Stomach (tissue), 4 donors: ENCODE results near the gene DOCK9.

Experiments
- CTCF ChIP-seq, 7 experiments: fragments of 450-650 bp in 4 of 7; fragments of 200-600 bp in 3 of 7; sonication (generic) in 3 of 7; IDR thresholded peaks; one replicate each; pipeline ENCODE4 v1.5.1; 2016 to 2019; ENCODE audit warnings: antibody characterized with exemption in 7 of 7, control low read depth in 2 of 7, mild to moderate bottlenecking in 1 of 7
- EP300 ChIP-seq: sonication (generic); formaldehyde crosslinking; IDR thresholded peaks from one replicate; pipeline ENCODE4 v1.6.1; 2017; ENCODE audit warnings: antibody characterized with exemption
- POLR2A ChIP-seq, 4 donors: fragments of 450-650 bp; IDR thresholded peaks; one replicate each; pipeline ENCODE4 v1.6.1; 2016; ENCODE audit warnings: antibody characterized with exemption in 4 of 4, control low read depth in 2 of 4, mild to moderate bottlenecking in 1 of 4, moderate library complexity in 1 of 4
- POLR2AphosphoS5 ChIP-seq, 3 donors: sonication (generic); formaldehyde crosslinking; IDR thresholded peaks; one replicate each; pipeline ENCODE4 v1.6.1; 2016; ENCODE audit warnings: antibody characterized with exemption in 3 of 3

DNA sequence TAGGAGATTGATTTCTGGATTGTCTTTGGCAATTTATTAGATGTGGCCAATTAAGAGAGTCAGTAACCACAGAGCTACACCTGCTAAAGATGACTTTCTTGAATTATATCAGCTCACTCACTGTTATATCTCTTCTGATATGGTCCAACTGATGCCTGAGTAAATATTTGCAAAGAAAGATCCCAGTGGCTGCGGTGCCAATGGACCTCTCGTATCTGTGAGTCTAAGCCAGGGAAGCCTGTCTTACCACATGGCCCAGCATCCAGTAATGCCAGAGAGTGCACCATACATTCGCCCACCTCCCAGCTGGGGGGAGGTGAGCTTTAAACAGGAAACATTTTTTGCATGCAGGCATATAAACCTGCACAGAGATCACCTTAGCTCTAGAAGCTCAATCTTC lies 142.7 kb downstream of the DOCK9 start:
- no peak for TF ChIP-seq CTCF (IDR thresholded peaks at IDR 0.05)
- TF ChIP-seq POLR2AphosphoS5 (IDR thresholded peaks at IDR 0.05) = no peak
- no peak for TF ChIP-seq POLR2A (IDR thresholded peaks at IDR 0.05)
- no peak for TF ChIP-seq EP300
